Nucleus accumbens (tissue), 56 donors: ENCODE results near the gene HMGB1.

ENCODE experiments used
- DNase-seq, 56 donors: peaks; one replicate each; lab custom pipeline; 2025; lab: John Stamatoyannopoulos, UW

The HMGB1 gene

DNA sequence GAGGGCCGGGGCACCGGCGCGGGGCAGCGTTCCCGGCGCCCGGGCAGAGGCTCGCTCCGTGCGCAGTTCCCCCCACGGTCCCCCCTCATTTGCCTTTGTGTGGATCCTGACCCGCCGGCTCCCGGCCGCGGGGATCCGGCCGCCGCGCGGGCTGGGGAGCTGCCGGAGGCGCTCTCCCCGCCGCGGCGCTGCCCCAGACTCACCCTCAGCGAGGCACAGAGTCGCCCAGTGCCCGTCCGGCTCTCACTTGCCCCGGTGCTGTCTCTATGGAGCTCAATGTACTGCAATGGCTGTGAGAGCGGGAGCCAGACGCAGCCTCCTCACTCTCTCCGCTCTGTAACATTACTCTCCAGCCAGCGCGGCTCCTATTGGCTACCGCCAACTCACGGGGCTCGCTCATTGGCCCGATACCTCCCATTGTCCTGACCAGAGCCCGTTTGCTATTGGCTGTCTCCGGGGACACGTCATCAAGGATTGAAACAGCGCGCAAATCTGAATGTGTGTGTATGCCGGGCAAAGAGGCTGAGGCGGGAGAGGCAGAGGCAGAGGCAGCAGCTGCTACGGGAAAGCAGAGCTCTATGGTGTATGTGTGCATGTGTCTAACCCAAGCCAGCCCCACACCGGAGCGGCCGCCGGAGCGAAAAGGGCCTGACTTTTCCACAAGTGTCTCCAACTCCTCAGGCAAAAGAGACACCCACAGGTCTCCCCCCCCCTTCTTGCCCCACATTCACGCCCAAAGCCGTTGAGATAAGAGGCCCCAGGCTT is at the start of gene HMGB1:
Gene HMGB1, minus strand, starts transcription at position 344 of the 765 bp plus-strand sequence. CDS start 2,256 bp downstream, outside the sequence.
- DNase-seq = peak; percentile 91 to 100 (median 98)

DNA sequence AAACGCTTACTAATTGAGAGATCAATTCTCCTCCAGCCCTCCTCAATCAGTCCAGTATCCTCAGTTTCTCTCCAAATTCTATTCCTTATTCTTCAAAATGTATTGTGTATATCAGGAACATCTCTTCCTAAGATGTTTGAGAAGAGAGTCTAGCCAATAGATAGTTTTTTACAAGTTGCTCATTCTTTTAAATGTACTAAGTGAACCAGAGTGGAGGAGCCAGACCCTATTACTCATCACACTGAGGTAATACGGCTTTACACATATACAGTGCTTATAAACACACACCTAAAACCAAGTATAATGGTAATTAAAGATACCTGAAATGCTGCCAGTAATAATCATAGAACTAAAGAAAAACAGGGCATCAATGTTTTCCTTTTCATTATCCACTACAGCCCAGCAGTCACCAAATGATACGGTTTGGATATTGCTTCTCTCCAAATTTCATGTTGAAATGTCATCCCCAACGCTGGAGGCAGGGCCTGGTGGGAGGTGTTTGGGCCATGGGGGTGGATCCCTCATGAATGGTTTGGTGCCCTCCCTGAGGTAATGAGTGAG is 45.2 kb upstream of the HMGB1 start:
- no peak for DNase-seq

DNA sequence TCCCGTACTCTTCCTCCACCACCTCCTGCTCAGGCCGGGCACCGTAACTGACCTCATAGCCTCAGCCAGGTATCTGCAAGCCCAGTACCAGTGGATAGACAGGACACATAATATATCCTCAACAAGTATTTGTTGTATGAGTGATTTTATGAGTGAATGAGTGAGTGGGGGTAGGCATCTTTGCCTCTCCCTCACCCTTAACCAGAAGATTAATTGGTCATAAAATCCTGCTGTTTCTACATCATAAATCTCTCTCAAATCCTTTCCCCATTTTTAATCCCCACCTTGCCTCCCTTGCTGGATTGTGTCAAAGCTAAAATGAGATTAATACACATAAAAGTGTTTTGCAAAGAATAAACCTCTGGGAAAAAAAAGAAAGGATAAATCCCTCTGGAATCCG is 44.4 kb upstream of the HMGB1 start:
- DNase-seq = no peak

DNA sequence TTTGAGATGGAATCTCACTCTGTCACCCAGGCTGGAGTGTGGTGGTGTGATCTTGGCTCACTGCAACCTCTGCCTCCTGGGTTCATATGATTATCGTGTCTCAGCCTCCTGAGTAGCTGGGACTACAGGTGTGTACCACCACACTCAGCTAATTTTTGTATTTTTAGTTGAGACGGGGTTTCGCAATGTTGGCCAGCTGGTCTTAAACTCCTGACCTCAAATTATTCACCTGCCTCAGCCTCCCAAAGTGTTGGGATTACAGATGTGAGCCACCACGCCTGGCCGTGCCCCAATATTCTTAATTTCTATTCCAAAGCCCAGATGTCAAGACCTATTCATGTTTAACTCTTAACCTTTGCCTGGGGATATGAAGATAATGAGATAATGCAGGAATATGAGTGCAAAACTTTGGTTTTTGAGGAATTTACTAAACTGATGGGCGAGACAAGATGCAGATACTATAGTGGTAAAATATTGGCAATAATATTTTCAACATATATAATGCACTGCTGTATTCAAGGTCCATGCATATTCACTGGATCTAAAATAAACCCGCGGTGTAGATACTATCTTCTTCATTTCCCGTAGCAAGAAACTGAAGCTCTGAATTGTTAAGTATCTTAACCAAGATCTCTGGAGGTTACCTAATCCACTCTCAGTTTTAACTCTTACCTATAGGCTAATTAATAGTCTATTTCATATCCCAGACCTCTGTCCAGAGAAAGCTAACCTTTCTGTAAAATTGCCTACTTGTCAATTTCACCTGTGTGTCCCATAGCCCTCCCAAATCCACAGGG is 43.7 kb upstream of the HMGB1 start:
- DNase-seq = no peak

DNA sequence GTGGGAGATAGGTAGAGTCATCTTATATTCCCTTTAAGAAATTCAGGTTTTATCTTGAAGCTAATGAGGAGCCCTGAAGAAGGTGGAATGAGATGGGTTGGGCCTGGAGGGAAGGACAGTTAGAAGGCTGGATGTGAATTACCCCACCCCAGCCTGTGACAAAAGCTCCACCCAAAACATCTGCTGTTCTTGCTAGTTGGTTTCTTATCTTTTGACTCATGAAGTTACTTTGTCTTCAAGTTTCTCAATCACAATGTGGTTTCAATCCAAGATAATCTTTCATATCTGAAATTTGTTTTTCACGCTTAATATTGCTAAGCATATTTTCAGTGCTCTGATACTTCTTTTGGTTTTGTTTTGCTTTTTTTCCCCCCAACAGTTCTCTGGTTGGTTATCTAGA is 38.3 kb upstream of the HMGB1 start:
- DNase-seq = no peak

DNA sequence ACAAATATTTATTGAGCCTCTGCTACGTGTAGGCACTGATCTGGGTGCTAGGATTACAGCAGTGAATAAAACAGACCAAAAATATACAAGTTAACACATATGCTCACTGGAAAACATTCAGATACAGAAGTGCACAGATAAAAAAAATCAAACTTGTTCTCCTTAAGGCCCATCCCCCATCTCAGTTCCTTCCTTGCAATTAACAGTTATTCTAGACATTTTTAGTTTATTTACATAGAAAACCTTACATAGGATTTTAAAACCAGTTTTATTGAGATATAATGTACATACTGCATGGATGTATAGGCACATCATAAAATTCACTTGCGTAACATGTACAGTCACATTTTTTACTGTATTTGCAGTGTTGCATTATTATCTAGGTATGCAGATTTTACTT is 36.5 kb upstream of the HMGB1 start:
- no peak for DNase-seq

DNA sequence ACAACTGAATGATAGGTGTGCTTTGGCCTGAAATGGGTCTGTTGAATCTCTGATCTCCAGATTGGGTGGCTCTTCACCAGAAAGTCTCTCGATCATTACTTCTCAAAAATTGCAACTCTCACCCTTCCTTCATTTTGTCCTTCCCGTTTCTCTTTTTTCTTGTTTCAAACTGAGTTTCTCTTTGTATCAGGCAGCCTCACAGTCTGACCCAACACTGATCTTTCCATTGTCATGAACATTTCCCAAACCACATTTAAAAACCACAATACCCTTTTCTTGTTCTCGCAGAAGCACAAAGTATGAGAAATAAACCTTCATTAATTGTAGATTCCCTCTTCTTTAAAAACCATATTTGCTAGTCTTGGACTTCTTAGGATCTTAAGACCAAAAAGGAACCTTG is 33.6 kb upstream of the HMGB1 start:
- DNase-seq = no peak

DNA sequence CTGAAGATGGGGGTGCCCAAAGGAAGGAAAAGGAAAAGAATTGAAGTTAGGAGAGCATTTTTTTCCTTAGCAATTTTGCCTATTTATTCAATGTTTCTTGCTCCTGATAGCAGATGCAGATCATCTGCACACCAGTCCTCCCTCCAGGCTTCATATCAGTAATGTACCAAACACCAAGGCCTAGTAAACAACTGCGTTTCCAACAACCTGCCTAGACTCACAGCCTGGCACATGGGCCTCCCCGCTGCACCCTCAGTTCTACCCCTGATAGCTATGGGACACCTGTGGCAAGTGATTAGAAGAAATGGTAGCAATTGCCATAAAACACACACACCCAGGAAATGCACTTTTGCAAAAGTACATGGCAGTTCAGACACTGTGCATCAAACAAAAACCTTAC is 30.4 kb upstream of the HMGB1 start:
- no peak for DNase-seq

DNA sequence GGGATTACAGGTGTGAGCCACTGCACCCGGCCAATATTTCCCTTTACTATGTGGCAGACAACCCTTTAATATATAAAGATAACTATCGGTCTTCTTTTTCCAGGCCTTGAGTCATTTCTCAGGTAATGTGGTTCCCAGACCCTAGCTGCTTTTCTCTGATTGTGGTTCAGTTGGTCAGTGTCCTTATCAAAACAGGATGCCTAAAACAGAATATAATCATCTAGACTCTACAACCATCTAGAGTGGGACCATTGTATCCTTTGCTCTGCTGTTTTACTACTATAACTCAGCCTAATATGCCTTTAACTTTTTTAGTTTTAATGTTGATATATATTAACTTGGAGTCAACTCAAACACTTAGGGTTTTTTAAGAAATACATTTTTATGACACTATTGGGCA is 30.0 kb upstream of the HMGB1 start:
- no peak for DNase-seq

DNA sequence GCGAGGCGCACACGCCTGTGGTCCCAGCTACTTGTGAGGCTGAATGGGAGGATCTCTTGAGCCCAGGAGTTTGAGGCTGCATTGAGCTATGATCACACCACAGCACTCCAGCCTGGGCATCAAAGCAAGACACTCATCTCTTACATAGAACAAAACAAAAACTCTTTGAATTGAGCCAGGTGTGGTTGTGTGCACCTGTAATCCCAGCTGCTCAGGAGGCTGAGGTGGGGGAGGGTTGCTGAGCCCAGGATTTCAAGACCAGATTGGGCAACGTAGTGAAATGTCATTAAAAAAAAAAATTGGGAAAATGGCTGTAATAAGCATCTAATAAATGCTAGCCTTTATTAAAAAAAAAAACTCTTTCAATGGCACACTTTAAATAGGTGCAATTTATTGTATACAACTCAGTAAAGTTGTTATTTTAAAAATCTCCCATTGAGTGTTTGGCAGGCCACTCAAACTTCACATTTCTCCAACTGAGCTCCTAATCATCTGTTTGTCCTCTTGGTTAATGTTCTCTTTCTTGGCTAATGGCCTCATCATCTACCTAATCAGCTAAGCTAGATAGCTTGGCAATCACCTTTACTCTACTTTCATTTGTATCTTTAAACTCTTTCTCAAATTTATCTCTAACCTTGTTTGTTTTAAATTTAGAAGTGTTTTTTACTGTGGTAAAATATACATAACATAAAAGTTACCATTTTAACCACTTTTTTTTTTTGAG is 28.1 kb upstream of the HMGB1 start:
- no peak for DNase-seq

DNA sequence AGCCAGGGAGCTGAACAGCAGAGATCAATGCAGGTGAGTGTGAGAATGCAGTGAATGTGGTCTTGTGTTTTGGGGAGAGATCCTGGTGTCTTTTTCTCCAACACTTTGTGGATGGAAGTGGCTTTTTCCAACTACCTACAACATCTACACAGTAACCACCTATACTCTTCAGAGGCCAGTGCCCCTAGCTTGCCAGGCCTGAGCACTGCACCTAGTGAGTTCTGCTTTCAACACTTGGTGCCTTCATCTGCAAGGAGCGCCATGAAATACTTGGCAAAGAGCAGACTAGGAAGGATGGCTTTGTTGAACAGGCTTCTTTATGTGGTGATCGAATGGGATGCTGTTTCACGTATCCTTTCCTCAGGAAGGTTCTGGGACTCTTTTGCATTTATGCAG is 21.3 kb upstream of the HMGB1 start:
- DNase-seq = no peak

DNA sequence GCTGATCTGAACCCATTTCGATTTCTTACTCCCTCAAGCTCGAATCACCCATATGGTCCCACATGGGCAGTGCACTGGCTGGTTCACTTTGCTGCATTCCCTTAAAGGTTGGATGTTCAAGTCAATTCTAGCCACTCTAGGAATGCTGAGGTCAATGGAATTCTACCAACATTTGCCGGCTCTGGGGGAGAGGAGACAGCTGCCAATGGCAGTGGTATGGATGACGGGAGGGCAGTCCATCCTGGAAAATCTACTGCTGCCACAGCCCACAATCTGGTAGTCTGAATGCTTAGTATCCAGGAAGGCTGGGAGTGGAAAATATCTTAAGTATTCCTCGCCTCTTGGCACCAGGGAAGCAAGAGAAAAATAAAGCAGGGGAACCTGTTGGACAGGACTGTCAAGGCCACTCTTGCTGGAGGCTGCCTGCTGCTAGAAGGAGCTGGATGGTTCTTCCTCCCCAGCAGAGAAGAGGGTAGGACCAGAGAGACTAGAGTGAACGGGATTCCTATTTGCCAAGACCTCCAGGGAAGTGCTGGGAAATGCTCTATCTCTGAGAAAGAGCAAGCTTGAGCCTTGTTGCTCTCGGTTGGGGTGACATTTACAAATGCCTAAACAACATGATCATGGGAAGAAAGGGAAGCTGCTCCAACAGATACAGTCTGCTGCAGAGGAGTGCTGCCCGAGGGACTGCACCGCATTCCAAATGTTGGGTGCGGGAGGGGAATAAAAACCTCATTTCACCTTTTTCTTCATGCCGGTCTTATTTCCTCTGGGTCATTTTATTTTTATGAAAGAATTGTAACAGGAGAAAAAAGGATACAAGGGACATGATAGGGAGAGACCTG is 20.7 kb upstream of the HMGB1 start:
- no peak for DNase-seq

DNA sequence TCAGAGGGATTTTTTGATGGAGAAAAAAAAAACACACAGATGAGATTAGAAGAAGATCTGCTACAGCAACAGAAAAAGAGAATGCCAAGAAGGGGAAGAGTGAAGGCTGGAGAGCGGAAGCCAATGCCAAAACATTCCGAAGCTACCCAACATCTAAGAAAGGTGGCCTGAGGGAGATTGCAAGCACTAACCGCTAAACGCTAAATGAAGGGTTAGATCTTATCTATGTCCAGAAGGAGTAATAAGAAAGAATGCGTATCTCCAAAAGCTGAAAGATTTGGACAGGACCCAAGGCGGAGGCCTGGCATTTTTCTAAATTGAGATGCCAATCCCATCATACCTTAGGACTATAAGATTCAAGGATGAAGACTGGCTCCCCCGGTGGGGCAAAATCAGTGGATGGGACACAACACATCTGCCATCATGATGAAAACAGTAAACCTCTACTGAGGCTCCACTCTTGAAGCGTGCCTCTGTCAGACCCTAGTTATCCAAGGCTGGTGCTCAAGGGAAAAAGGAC is 15.6 kb upstream of the HMGB1 start:
- DNase-seq = no peak

DNA sequence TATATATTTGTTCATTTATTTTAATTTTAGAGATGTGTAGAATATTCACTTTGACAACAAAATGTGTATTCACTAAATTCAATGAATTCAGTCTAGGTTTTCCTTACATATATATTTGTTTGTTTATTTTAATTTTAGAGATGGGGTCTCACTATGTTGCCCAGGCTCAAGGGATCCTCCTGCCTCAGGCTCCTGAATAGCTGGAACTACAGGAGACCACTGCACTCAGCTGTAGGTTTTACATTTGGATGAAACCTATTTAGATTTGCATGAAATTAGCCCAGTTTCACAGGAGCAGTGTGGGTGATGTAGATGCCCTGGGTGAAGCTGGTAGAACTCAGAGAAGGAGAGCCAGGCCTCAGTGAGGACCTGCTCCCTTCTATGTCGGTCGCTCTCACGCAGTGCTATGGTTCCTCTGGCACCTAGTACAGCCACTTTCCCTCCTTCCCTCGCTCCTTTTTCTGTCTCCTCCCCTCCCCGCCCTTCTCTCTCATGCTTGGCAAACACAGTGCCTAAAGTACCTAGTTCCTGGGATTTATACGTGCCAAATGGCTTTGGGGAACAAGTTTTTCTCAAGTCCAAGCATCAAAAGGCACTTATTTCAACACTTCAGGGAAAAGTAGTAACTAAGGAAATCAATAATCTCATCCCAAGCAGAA is 14.7 kb upstream of the HMGB1 start:
- no peak for DNase-seq

DNA sequence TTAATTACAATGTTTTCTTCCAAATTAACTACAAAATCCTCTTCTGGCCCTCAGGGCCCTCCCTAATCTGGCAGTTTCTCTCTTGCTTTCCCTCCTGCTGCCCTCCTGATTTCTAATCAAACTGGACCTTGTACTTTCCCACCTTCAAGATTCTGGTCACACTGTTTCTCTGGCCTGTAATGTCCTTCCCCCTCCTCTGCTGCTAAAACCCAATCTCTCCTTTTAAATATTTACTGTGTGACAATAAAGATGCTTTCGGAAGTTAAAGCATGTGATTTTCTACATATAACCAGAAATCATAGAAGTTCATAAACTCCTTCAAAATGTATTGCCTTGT is 14.1 kb upstream of the HMGB1 start:
- no peak for DNase-seq

DNA sequence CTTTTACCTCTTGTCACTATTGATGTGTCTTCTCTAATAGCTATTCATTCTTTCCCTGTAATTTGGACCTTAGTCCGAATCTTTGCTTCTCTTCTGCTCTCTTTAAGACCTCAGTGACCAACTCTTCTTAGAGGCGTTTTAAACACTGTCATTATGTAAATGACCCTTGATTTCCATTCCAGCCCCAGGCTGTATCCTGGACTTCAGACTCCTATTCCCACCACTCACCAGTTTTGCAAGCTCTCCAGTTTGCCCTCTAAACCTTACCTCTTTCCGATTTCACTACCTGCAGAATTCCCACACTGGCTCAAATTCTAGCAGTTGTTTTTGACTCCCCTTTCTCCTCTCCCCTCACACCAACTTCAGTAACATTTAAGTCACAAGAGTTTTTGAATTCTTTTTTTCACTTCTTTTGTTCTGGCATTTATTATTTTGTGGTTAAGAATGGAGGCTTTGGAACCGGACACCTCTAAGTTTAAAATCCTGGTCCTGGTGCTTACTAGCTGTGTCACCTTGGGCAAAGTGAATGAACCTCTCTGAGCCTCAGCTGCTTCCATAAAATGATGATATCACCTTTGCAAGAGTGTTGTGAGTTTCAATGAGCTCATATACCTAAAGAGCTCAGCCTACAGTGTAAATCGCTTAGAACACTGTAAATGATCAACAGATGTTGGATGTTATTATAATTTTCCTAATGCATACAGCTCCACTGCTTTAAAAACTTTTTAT is 13.6 kb upstream of the HMGB1 start:
- DNase-seq = no peak

DNA sequence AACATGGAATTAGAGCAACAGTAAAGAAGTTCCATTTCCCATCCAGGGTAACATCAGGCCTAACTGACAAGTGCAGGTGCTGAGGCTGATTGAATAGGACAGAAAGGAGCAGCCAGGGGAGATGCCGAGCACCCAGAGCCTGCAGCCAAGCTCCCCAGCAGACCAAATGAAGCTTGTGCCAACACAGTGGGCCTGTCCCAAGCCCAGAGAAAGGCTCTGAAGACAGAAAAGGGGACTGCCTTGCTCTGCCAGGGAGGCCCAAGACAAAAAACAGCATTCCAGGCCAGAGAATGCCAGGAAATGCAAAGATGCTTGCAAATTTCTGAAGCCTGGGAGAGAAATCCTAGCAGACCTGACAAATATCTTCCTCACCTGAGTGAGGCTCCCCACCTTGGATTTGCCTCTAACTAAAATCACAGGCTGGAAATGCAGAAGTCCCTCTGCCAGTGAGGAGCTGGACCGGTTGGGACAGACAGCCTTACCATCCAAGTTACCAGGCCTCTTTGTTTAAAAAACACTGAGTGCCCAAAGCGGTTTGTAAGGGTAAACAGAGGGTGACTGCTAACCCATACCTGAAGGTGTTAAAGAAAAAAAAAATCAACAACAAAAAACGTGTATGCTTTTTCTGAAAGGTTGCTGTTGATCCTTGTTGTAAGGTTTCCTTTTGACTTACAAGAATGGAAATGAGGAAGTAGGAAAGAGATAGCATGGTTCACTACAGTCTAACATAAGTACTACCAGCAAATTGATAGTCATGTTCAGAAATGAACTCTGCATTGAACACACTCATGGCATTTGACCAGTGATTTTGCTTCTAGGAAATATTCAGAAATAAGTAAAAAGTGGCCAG is 11.8 kb upstream of the HMGB1 start:
- peak in 3 of 56 donors; percentile 1 to 2 (median 1) for DNase-seq

DNA sequence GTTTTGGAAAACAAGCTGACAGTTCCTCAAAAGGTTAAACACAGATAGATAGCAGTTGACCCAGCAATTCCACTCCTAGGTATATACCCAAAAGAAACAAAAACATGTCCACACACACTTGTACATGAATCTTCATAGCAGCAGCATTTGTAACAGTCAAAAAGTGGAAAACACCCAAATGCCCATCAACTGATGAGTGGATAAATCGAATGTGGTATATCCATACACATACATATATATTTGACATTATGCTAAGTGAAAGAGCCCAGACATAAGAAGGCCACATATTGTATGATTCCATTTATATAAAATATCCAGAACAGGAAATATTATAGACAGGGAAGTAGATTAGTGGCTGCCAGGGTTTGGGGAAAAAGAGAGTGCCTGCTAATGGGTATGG is 7.9 kb upstream of the HMGB1 start:
- DNase-seq = no peak
